Epithelial cell of esophagus (primary cell): ENCODE results near the gene GLG1.
A peak's percentile ranks its signal among the peaks of the same experiment; 100 is the strongest.

ENCODE experiments used
- DNase-seq: peaks from one replicate; pipeline ENCODE4 v3.0.0; 2010; ENCODE audit warnings: low read depth
- H3K4me3 ChIP-seq: 2 replicates; pipeline ENCODE4 v1.5.1; 2011; ENCODE audit warnings: mild to moderate bottlenecking, low read length, control low read depth
- TF ChIP-seq, protein P1 (sequence below): IDR thresholded peaks from 2 replicates; pipeline ENCODE4 v1.5.1; 2011; ENCODE audit warnings: low read depth, mild to moderate bottlenecking, low read length, control low read depth, inconsistent platforms; ENCODE audit not compliant: insufficient read depth; ENCODE audit errors: missing control alignments

Gene GLG1

DNA sequence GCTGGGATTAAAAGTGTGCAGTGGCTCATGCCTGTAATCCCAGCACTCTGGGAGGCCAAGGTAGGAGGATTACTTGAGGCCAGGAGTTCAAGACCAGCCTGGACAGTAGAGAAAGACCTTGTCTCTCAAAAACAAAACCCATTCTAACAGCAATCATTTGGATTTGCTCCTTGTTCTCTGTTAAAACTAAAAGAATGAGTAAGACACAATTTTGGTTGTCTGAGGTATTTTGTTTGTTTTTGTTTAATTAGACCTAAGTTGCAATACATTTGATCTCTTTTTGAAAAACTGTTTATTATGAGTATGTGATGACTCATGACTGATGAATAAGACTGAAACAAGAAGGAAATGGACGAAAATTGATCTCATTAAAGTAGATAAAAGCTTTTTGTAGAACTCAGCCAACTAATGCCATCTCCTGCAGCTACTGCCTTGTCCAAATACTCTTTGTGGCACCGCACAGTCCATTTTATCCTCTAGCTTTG is 29.0 kb downstream of the GLG1 start:
- peak; percentile 57 for DNase-seq
- TF ChIP-seq, protein P1, sequence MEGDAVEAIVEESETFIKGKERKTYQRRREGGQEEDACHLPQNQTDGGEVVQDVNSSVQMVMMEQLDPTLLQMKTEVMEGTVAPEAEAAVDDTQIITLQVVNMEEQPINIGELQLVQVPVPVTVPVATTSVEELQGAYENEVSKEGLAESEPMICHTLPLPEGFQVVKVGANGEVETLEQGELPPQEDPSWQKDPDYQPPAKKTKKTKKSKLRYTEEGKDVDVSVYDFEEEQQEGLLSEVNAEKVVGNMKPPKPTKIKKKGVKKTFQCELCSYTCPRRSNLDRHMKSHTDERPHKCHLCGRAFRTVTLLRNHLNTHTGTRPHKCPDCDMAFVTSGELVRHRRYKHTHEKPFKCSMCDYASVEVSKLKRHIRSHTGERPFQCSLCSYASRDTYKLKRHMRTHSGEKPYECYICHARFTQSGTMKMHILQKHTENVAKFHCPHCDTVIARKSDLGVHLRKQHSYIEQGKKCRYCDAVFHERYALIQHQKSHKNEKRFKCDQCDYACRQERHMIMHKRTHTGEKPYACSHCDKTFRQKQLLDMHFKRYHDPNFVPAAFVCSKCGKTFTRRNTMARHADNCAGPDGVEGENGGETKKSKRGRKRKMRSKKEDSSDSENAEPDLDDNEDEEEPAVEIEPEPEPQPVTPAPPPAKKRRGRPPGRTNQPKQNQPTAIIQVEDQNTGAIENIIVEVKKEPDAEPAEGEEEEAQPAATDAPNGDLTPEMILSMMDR, result no peak
- H3K4me3 ChIP-seq, result no peak overlapping the region

DNA sequence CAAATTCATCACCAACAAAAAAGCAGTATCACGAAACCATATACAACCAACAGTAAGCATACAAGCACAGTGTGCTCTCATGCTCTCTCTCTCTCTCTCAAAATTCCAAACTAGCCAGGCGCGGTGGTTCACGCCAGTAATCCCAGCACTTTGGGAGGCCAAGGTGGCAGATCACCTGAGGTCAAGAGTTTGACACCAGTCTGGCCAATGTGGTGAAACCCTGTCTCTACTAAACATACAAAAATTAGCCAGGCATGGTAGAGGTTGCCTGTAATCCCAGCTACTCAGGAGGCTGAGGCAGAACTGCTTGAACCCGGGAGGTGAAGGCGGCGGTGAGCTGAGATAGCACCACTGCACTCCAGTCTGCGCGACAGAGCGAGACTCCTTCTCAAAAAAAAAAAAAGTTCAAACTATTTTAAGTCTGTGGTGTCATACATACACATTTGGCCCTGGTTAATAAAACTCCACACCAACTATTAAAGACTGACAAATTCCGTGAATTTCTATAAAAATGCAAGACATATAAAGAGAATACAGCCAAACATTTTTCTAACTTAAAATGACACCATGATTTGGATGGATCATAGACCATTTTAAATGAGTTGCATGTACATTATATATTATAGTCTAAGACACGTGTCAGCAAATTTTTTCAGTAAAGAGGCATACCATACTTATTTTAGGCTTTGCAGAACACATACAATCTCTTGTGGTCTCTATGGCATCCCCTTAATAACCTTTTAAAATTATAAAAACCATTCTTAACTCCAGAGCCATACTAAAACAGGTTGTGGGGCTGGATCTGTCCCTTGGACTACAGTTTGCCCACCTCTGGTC is 30.9 kb downstream of the GLG1 start:
- no peak overlapping the region for H3K4me3 ChIP-seq
- no peak for DNase-seq
- TF ChIP-seq, protein P1, result no peak

DNA sequence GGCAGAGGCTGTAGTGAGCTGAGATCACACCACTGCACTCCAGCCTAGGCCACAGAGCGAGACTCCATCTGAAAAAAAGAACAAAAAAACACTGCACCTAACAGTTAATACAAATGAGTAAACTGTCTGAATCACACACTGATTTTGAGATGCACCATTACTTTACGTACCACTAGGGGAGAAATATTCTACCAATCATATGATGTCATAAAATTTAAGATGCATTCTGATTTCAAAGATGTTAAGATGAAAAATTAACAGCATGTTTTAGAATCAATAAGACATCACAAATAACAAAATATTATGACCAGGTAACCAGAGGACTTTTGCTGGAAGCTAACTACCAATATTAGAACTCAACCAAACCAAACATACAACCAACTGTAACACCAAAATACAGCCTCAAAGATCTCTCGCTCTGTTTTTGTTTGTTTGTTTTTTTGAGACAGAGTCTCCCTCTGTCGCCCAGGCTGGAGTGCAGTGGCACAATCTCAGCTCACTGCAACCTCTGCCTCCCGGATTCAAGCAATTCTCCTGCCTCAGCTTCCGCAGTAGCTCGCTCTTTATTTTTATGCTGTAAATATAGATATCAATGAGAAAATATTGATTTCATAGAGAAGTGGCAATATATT is 31.6 kb downstream of the GLG1 start:
- no peak for DNase-seq
- no peak overlapping the region for H3K4me3 ChIP-seq
- TF ChIP-seq, protein P1, result no peak

DNA sequence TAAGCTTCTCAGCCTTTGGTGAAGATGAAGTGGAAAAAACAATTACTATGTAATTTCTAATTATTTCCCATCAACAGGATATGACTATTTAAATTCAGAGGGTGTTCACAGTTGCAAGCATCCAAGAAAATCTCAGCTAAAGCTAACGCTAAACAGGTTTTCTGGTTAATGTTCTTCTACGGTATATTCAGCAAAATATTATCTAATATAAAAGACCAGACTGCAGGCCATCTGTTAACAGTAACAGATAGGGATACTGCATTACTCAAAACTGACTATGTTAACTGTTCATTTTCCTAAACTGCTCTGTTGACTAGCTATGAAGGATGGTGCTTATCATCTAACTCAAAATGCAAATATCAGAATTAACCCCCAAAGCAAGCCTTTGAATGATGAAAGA is 32.8 kb downstream of the GLG1 start:
- DNase-seq, result no peak
- H3K4me3 ChIP-seq, result no peak overlapping the region
- TF ChIP-seq, protein P1, result no peak

DNA sequence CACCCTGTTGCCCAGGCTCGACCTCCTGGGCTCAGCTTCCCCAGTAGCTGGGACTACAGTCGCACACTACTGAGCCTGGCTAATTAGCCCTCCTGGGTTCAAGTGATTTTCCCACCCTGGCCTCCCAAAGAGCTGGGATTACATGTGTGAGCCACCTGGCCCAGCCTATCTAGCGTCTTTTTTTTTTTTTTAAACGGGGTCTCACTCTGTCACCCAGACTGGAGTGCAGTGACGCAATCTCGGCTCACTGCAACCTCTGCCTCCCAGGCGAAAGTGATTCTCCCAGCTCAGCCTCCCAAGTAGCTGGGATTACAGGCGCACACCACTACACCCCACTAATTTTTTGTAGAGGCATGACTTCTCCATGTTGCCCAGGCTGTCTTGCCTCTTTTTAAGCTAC is 33.3 kb downstream of the GLG1 start:
- TF ChIP-seq, protein P1, result no peak
- no peak overlapping the region for H3K4me3 ChIP-seq
- DNase-seq, result no peak

DNA sequence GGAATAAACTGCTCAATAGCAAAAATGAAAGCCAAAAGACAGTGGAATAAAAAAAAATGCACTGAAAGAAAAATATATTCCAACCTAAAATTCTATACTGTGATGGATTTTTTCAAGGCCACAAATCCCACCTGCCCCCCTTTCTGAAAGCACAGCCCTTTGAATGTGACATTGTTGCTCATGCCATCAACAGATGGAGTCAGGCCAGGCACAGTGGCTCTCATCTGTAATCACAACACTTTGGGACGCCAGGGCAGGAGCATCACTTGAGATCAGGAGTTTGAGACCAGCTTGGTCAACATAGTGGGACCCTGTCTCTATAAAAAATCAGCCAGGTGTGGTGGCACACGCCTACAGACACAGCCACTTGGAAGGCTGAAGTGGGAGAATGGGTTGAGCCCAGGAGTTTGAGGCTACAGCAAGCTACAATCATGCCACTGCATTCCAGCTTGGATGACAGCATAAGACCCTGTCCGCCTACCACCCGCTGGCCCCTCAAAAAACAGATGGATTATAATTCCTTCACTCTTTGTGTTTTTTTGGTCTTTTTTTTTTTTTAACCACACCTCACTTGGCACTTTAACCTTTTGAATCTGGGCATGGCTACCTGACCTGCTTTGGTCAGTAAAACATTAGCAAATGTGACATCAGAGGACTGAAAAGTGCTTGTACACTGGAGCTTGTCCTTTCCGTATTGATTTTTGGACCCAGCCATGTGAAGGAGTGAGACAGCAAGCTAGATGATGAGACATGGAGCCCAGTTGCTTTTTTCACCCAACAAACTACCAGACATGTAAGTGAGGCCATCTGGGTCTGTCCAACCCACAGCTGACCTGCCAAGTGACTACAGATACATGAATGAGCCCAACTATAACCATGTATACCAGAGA is 36.3 kb downstream of the GLG1 start:
- DNase-seq, result no peak
- TF ChIP-seq, protein P1, result no peak
- no peak overlapping the region for H3K4me3 ChIP-seq
